ENCODE results near the gene SMAP1. TPM values are rescaled to one million over a fixed set of nuclear protein-coding genes. Genes with fewer than 3 reads are reported as not detected.

The SMAP1 gene
- total and polyA plus RNA-seq, 9 of the 15 experiments (the other 6 are each of a cell fraction or from before 2014, with no cell fraction given), result 11.4 to 26.4 (median 15.5) TPM

DNA sequence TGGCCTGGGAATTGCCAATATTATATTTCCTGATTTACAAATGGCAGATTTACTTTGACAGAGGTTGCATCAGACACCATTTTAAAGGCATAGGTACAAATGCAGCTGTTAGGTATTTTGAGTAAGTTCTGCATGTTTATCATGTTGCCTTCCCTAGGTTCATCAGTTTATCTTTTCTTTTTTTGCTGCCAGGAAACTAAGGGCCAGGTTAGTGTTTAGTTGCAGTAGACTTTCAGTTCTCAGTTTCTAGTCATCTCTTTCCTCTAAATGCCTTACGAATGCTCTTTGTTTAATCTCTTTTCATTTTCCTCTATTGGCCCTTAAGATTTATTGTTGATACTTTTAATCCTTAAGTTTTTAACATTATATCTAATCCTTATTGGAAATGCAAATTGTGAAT lies 129.9 kb downstream of the SMAP1 start:
- Histone ChIP-seq H3K79me2 (ENCODE audit: control insufficient read depth, insufficient read depth, low read length) (no peaks in the 10 kb centered on the region), H3K36me3 (ENCODE audit: control insufficient read depth, insufficient read depth, low read length) (no peaks in the 10 kb centered on the region), H4K20me1 (replicated peaks; ENCODE audit: control insufficient read depth, insufficient read depth, low read length) (no peaks in the 10 kb centered on the region), H3K9ac (ENCODE audit: insufficient read depth in 1 of 2, low read depth in 2 of 2, low read length in 2 of 2) (no peak overlapping the region), H3K4me2 (ENCODE audit: insufficient read depth, low read length) (no peak overlapping the region), H3K27me3 (ENCODE audit: control insufficient read depth in 2 of 2, insufficient read depth in 2 of 2, low read length in 2 of 2) (no peaks in the 10 kb centered on the region), H2AFZ (ENCODE audit: low read depth, low read length) (no peak overlapping the region), H3K27ac (ENCODE audit: extremely low read depth, low read depth, low read length) (no peak overlapping the region), H3K4me3 (no peak overlapping the region), H3K9me1 (ENCODE audit: control insufficient read depth, insufficient read depth, low read length) (no peaks in the 10 kb centered on the region), H3K9me3 (replicated peaks; ENCODE audit: control insufficient read depth, insufficient read depth, low read depth, low read length) (no peaks in the 10 kb centered on the region), H3K4me1 (replicated peaks in 1 of 2; ENCODE audit: control insufficient read depth in 2 of 2, insufficient read depth in 2 of 2, low read length in 2 of 2) (no peaks in the 10 kb centered on the region)
- in situ Hi-C loops (cut with MboI), result no loop called here
- DNase-seq (ENCODE audit: extremely low read depth in 1 of 4, low spot score in 3 of 4) (no peak), FAIRE-seq (no peak), ATAC-seq (no peak)
- WGBS (ENCODE audit: insufficient coverage, low coverage, missing lambda C conversion rate), result 68% methylated on average over 1 of the region's 1 CpG
- TF ChIP-seq, protein P1, sequence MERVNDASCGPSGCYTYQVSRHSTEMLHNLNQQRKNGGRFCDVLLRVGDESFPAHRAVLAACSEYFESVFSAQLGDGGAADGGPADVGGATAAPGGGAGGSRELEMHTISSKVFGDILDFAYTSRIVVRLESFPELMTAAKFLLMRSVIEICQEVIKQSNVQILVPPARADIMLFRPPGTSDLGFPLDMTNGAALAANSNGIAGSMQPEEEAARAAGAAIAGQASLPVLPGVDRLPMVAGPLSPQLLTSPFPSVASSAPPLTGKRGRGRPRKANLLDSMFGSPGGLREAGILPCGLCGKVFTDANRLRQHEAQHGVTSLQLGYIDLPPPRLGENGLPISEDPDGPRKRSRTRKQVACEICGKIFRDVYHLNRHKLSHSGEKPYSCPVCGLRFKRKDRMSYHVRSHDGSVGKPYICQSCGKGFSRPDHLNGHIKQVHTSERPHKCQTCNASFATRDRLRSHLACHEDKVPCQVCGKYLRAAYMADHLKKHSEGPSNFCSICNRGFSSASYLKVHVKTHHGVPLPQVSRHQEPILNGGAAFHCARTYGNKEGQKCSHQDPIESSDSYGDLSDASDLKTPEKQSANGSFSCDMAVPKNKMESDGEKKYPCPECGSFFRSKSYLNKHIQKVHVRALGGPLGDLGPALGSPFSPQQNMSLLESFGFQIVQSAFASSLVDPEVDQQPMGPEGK (CRISPR knock-in tag; IDR thresholded peaks at IDR 0.05; ENCODE audit: borderline replicate concordance), result no peak
- TF ChIP-seq PTTG1 (tag; IDR thresholded peaks at IDR 0.05; ENCODE audit: low read depth), result no peak
- TF ChIP-seq, protein P2, sequence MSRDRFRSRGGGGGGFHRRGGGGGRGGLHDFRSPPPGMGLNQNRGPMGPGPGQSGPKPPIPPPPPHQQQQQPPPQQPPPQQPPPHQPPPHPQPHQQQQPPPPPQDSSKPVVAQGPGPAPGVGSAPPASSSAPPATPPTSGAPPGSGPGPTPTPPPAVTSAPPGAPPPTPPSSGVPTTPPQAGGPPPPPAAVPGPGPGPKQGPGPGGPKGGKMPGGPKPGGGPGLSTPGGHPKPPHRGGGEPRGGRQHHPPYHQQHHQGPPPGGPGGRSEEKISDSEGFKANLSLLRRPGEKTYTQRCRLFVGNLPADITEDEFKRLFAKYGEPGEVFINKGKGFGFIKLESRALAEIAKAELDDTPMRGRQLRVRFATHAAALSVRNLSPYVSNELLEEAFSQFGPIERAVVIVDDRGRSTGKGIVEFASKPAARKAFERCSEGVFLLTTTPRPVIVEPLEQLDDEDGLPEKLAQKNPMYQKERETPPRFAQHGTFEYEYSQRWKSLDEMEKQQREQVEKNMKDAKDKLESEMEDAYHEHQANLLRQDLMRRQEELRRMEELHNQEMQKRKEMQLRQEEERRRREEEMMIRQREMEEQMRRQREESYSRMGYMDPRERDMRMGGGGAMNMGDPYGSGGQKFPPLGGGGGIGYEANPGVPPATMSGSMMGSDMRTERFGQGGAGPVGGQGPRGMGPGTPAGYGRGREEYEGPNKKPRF (IDR thresholded peaks at IDR 0.05; ENCODE audit: low read depth, low read length), result no peak
- no peak for TF ChIP-seq HMG20B (CRISPR knock-in tag; IDR thresholded peaks at IDR 0.05)
- no peak for TF ChIP-seq CHD1 (IDR thresholded peaks at IDR 0.05; ENCODE audit: low read length)
- no peak for TF ChIP-seq MAFK (IDR thresholded peaks at IDR 0.05; ENCODE audit: low read length)
- intact Hi-C loops (cut with micrococcal nuclease), result no loop called here
- BruUV-seq (replicated peaks), result no TSS peak
- CTCF ChIA-PET (ENCODE audit: low intra/inter-chr PET ratio), result no interaction called here
- POLR2A ChIA-PET, result no interaction called here

Measured in K562 (cell line).